MM.1S (cell line): ENCODE measurements around the gene ABCB10.

Source experiments
- DNase-seq: peaks from one replicate; pipeline ENCODE4 v3.0.0-alpha.2; 2015
- H2AFZ ChIP-seq: fragments of 300-600 bp; sonication (generic); 2 replicates; pipeline ENCODE4 v1.6.0; 2016; ENCODE audit warnings: antibody characterized with exemption, low read length
- H3F3A ChIP-seq: fragments of 300-600 bp; sonication (generic); 2 replicates; pipeline ENCODE4 v1.6.1; 2016; ENCODE audit warnings: mild to moderate bottlenecking, antibody characterized with exemption, low read length, moderate library complexity, mixed read lengths; ENCODE audit not compliant: insufficient read depth
- H3K27ac ChIP-seq: fragments of 300-600 bp; sonication (generic); 2 replicates; pipeline ENCODE4 v1.5.1; 2016; ENCODE audit warnings: mild to moderate bottlenecking, low read length
- H3K27me3 ChIP-seq: fragments of 300-600 bp; sonication (generic); replicated peaks from 2 replicates; pipeline ENCODE4 v1.6.0; 2016; ENCODE audit warnings: low read length; ENCODE audit not compliant: insufficient read depth
- H3K36me3 ChIP-seq: fragments of 300-600 bp; sonication (generic); replicated peaks from 2 replicates; pipeline ENCODE4 v1.6.1; 2016; ENCODE audit warnings: mild to moderate bottlenecking, low read length, mixed read lengths; ENCODE audit not compliant: insufficient read depth
- H3K4me1 ChIP-seq: fragments of 300-600 bp; sonication (generic); 2 replicates; pipeline ENCODE4 v1.6.1; 2016; ENCODE audit warnings: low read length, mixed read lengths
- H3K4me2 ChIP-seq: fragments of 300-600 bp; sonication (generic); 2 replicates; pipeline ENCODE4 v1.6.0; 2016; ENCODE audit warnings: low read depth, low read length
- H3K4me3 ChIP-seq: fragments of 300-600 bp; sonication (generic); 2 replicates; pipeline ENCODE4 v1.5.1; 2016; ENCODE audit warnings: low read length, mixed read lengths
- H3K79me2 ChIP-seq: fragments of 300-600 bp; sonication (generic); 2 replicates; pipeline ENCODE4 v1.6.1; 2016; ENCODE audit warnings: mixed run types, low read length, mixed read lengths
- H3K9ac ChIP-seq: fragments of 300-600 bp; sonication (generic); 2 replicates; pipeline ENCODE4 v1.6.1; 2016; ENCODE audit warnings: low read length, mixed read lengths
- H3K9me2 ChIP-seq: fragments of 300-600 bp; sonication (generic); replicated peaks from 2 replicates; pipeline ENCODE4 v1.6.1; 2016; ENCODE audit warnings: mild to moderate bottlenecking, low read length, mixed read lengths; ENCODE audit not compliant: insufficient read depth
- H3K9me3 ChIP-seq: fragments of 300-600 bp; sonication (generic); replicated peaks from 2 replicates; pipeline ENCODE4 v1.6.1; 2016; ENCODE audit warnings: mild to moderate bottlenecking, low read length, mixed read lengths; ENCODE audit not compliant: insufficient read depth
- H4K20me1 ChIP-seq: fragments of 300-600 bp; sonication (generic); 2 replicates; pipeline ENCODE4 v1.6.1; 2016; ENCODE audit warnings: mild to moderate bottlenecking, low read length, moderate library complexity, mixed read lengths; ENCODE audit not compliant: insufficient read depth
- CTCF ChIP-seq: fragments of 300-600 bp; sonication (generic); IDR thresholded peaks from 2 replicates; pipeline ENCODE4 v1.5.1; 2016; ENCODE audit warnings: antibody characterized with exemption, low read length, mixed read lengths
- EZH2 ChIP-seq: fragments of 300-600 bp; sonication (generic); optimal IDR thresholded peaks from 2 replicates; pipeline ENCODE3; 2017; ENCODE audit warnings: low read depth, mild to moderate bottlenecking, antibody characterized with exemption, low read length, mixed read lengths
- EZH2phosphoT487 ChIP-seq: fragments of 300-600 bp; sonication (generic); IDR thresholded peaks from 2 replicates; pipeline ENCODE4 v1.6.1; 2018; ENCODE audit warnings: antibody characterized with exemption, low read length

ABCB10 gene

GRCh38 chr1:229537894-229538293 is 20.6 kb downstream of the ABCB10 start:
- H3K36me3 ChIP-seq, result peaks cover 10% of the 10 kb centered on the region; the same call in 1 of the 2 replicates
- no peak overlapping the region for H2AFZ ChIP-seq
- no peak for DNase-seq
- no peaks in the 10 kb centered on the region for H3F3A ChIP-seq
- H3K9me2 ChIP-seq, result no peaks in the 10 kb centered on the region
- H3K4me1 ChIP-seq, result no peaks in the 10 kb centered on the region
- 0 out of 2 replicates have a peak, but pooled peaks cover 5% of the 10 kb centered on the region for H3K79me2 ChIP-seq
- no peaks in the 10 kb centered on the region for H3K27me3 ChIP-seq
- no peaks in the 10 kb centered on the region for H4K20me1 ChIP-seq
- TF ChIP-seq EZH2 (no peak), CTCF (no peak), EZH2phosphoT487 (no peak)
- H3K9ac ChIP-seq, result no peak overlapping the region
- H3K4me3 ChIP-seq, result no peak overlapping the region
- no peak overlapping the region for H3K4me2 ChIP-seq
- no peak overlapping the region for H3K27ac ChIP-seq
- no peaks in the 10 kb centered on the region for H3K9me3 ChIP-seq

- TF ChIP-seq EZH2 (no peak), EZH2phosphoT487 (no peak), CTCF (no peak)
- Histone ChIP-seq H3K4me3 (no peak overlapping the region), H3K27ac (no peak overlapping the region), H3K27me3 (no peaks in the 10 kb centered on the region), H3K9me2 (no peaks in the 10 kb centered on the region), H3K79me2 (0 out of 2 replicates have a peak, but pooled peaks cover 5% of the 10 kb centered on the region), H4K20me1 (no peaks in the 10 kb centered on the region), H3K4me2 (no peak overlapping the region), H3F3A (no peaks in the 10 kb centered on the region), H3K9ac (no peak overlapping the region), H3K4me1 (no peaks in the 10 kb centered on the region), H2AFZ (no peak overlapping the region), H3K36me3 (peaks cover 10% of the 10 kb centered on the region; the same call in 1 of the 2 replicates), H3K9me3 (no peaks in the 10 kb centered on the region)
- no peak for DNase-seq
Observed at GRCh38 chr1:229536982-229537381, 21.5 kb downstream of the ABCB10 start.

- no peak for DNase-seq
- TF ChIP-seq CTCF (no peak), EZH2phosphoT487 (no peak), EZH2 (no peak)
- H3K36me3 ChIP-seq, result peaks cover 9% of the 10 kb centered on the region; the same call in 1 of the 2 replicates
- H3K4me1 ChIP-seq, result no peaks in the 10 kb centered on the region
- H3K9me2 ChIP-seq, result no peaks in the 10 kb centered on the region
- no peak overlapping the region for H3K4me3 ChIP-seq
- H3K4me2 ChIP-seq, result no peak overlapping the region
- no peak overlapping the region for H3K27ac ChIP-seq
- H3K27me3 ChIP-seq, result no peaks in the 10 kb centered on the region
- no peaks in the 10 kb centered on the region for H3F3A ChIP-seq
- H3K9ac ChIP-seq, result no peak overlapping the region
- no peak overlapping the region for H2AFZ ChIP-seq
- no peaks in the 10 kb centered on the region for H3K9me3 ChIP-seq
- H4K20me1 ChIP-seq, result no peaks in the 10 kb centered on the region
- 0 out of 2 replicates have a peak, but pooled peaks cover 5% of the 10 kb centered on the region for H3K79me2 ChIP-seq
Observed at GRCh38 chr1:229535230-229535629, 23.3 kb downstream of the ABCB10 start.
